WTC11 (cell line): ENCODE data around the gene DOCK7. TPM values are rescaled to one million over a fixed set of nuclear protein-coding genes. Genes with fewer than 3 reads are reported as not detected.

Source experiments
- ATAC-seq: fragments of 200-7000 bp; cut with Tn5 transposase; 2 replicates; pipeline ENCODE4 v1.10.0; 2021; ENCODE audit warnings: mild to moderate bottlenecking, moderate library complexity
- CTCF ChIA-PET: fragments of 300-600 bp; sonication (Branson Sonifier 250); formaldehyde crosslinking; loops from one replicate; lab custom pipeline; 2021; ENCODE audit warnings: antibody characterized with exemption; lab: Charles Lee
- POLR2A ChIA-PET: fragments of 350-600 bp; sonication (Branson Sonifier 250); formaldehyde crosslinking; loops from one replicate; lab custom pipeline; 2021; ENCODE audit warnings: antibody characterized with exemption; lab: Charles Lee
- DNase-seq: peaks from one replicate; pipeline ENCODE4 v3.0.0; 2021; ENCODE audit warnings: low spot score
- H3K27ac Mint-ChIP-seq: 2 replicates; pipeline ENCODE4 v1.8.0; 2021; ENCODE audit warnings: mixed read lengths
- H3K27me3 Mint-ChIP-seq: 2 replicates; pipeline ENCODE4 v1.8.0; 2021; ENCODE audit warnings: low read depth, mild to moderate bottlenecking, moderate library complexity, mixed read lengths
- H3K36me3 Mint-ChIP-seq: 2 replicates; pipeline ENCODE4 v1.8.0; 2021; ENCODE audit warnings: mixed read lengths
- H3K4me1 Mint-ChIP-seq: 2 replicates; pipeline ENCODE4 v1.8.0; 2022; ENCODE audit warnings: mixed read lengths
- H3K4me3 Mint-ChIP-seq: 2 replicates; pipeline ENCODE4 v1.8.0; 2021; ENCODE audit warnings: mild to moderate bottlenecking, moderate library complexity, mixed read lengths
- H3K9me3 Mint-ChIP-seq: 2 replicates; pipeline ENCODE4 v1.8.0; 2021; ENCODE audit warnings: mixed read lengths
- AFF4 ChIP-seq: sonication (generic); formaldehyde crosslinking; IDR thresholded peaks from 2 replicates; pipeline ENCODE4 v1.8.1; 2023; ENCODE audit warnings: mild to moderate bottlenecking, missing genetic modification reagents, borderline replicate concordance
- AR ChIP-seq: fragments of 250-450 bp; sonication (Bioruptor Pico); IDR thresholded peaks from 2 replicates; pipeline ENCODE4 v1.9.0; 2021; ENCODE audit warnings: mild to moderate bottlenecking
- ARID4B ChIP-seq: sonication (generic); formaldehyde crosslinking; IDR thresholded peaks from 2 replicates; pipeline ENCODE4 v1.8.0; 2023; ENCODE audit warnings: missing genetic modification reagents, mild to moderate bottlenecking, borderline replicate concordance
- ATF2 ChIP-seq: sonication (generic); formaldehyde crosslinking; IDR thresholded peaks from 2 replicates; pipeline ENCODE4 v1.8.1; 2022; ENCODE audit warnings: low read depth, missing genetic modification reagents, borderline replicate concordance
- CREM ChIP-seq: sonication (generic); formaldehyde crosslinking; IDR thresholded peaks from 2 replicates; pipeline ENCODE4 v1.8.1; 2022; ENCODE audit warnings: mild to moderate bottlenecking, missing genetic modification reagents, moderate library complexity
- EMX1 ChIP-seq: fragments of 250-450 bp; sonication (Bioruptor Pico); IDR thresholded peaks from 2 replicates; pipeline ENCODE4 v1.8.0; 2021; ENCODE audit warnings: mild to moderate bottlenecking
- GRHL2 ChIP-seq: fragments of 250-450 bp; sonication (Bioruptor Pico); IDR thresholded peaks from 2 replicates; pipeline ENCODE4 v1.8.0; 2022; ENCODE audit warnings: mild to moderate bottlenecking, moderate library complexity; ENCODE audit not compliant: insufficient replicate concordance, severe bottlenecking
- IRF2 ChIP-seq: sonication (generic); formaldehyde crosslinking; IDR thresholded peaks from 2 replicates; pipeline ENCODE4 v1.8.0; 2022; ENCODE audit warnings: low read depth, missing genetic modification reagents, borderline replicate concordance
- KAT7 ChIP-seq: sonication (generic); formaldehyde crosslinking; IDR thresholded peaks from 2 replicates; pipeline ENCODE4 v1.8.1; 2023; ENCODE audit warnings: missing genetic modification reagents, mild to moderate bottlenecking, borderline replicate concordance
- MLX ChIP-seq: sonication (generic); formaldehyde crosslinking; IDR thresholded peaks from 2 replicates; pipeline ENCODE4 v1.8.1; 2023; ENCODE audit warnings: mild to moderate bottlenecking, missing genetic modification reagents, moderate library complexity
- NFATC4 ChIP-seq: fragments of 250-450 bp; sonication (Bioruptor Pico); IDR thresholded peaks from 2 replicates; pipeline ENCODE4 v1.9.0; 2021; ENCODE audit warnings: mild to moderate bottlenecking
- NR1H2 ChIP-seq: sonication (generic); formaldehyde crosslinking; IDR thresholded peaks from 2 replicates; pipeline ENCODE4 v1.9.0; 2021; ENCODE audit warnings: mild to moderate bottlenecking, moderate library complexity, missing genetic modification reagents
- NR2C2 ChIP-seq: sonication (generic); formaldehyde crosslinking; IDR thresholded peaks from 2 replicates; pipeline ENCODE4 v1.8.0; 2022; ENCODE audit warnings: mild to moderate bottlenecking, missing genetic modification reagents
- TEAD1 ChIP-seq: sonication (generic); formaldehyde crosslinking; IDR thresholded peaks from 2 replicates; pipeline ENCODE4 v1.8.0; 2022; ENCODE audit warnings: mild to moderate bottlenecking, missing genetic modification reagents
- ZNF219 ChIP-seq: sonication (generic); formaldehyde crosslinking; IDR thresholded peaks from 2 replicates; pipeline ENCODE4 v1.8.0; 2023; ENCODE audit warnings: missing genetic modification reagents, mild to moderate bottlenecking, borderline replicate concordance
- ZNF671 ChIP-seq: fragments of 250-450 bp; sonication (Bioruptor Pico); IDR thresholded peaks from 2 replicates; pipeline ENCODE4 v1.8.0; 2021; ENCODE audit warnings: mild to moderate bottlenecking
- total RNA-seq: library from RNA; stranded (reverse); gene quantifications from 3 replicates; pipeline ENCODE4 v1.2.3, GENCODE V29; 2021

DOCK7 gene
- total RNA-seq, 1 experiment from 2014 or later = 34.2 TPM

GRCh38 chr1:62513013-62513412, 175.2 kb downstream of the DOCK7 start:
- DNase-seq = no peak
- H3K4me1 Mint-ChIP-seq = no peaks in the 10 kb centered on the region
- H3K27me3 Mint-ChIP-seq = no peaks in the 10 kb centered on the region
- no peaks in the 10 kb centered on the region for H3K36me3 Mint-ChIP-seq
- CTCF ChIA-PET = interaction anchor here (1.4 kb wide), 1 partner anchor 17 kb away, joined by 6 read pairs; no protein-coding TSS in a partner anchor
- no peaks in the 10 kb centered on the region for H3K9me3 Mint-ChIP-seq
- POLR2A ChIA-PET = no interaction called here
- H3K4me3 Mint-ChIP-seq = no peak overlapping the region
- no peak for TF ChIP-seq NR2C2 (CRISPR knock-in tag)
- no peak for TF ChIP-seq EMX1 (CRISPR knock-in tag)
- TF ChIP-seq ZNF671 (CRISPR knock-in tag) = no peak
- no peak for TF ChIP-seq CREM
- no peak for TF ChIP-seq MLX (CRISPR knock-in tag)
- no peak for TF ChIP-seq GRHL2
- no peak for TF ChIP-seq AR (CRISPR knock-in tag)
- no peak for TF ChIP-seq ARID4B
- TF ChIP-seq ATF2 (CRISPR knock-in tag) = no peak
- TF ChIP-seq NFATC4 (CRISPR knock-in tag) = no peak
- TF ChIP-seq KAT7 (CRISPR knock-in tag) = no peak
- TF ChIP-seq AFF4 = no peak
- no peak for TF ChIP-seq NR1H2 (CRISPR knock-in tag)
- no peak for TF ChIP-seq ZNF219 (CRISPR knock-in tag)
- TF ChIP-seq TEAD1 (CRISPR knock-in tag) = no peak
- TF ChIP-seq IRF2 (CRISPR knock-in tag) = no peak
- H3K27ac Mint-ChIP-seq = no peak overlapping the region
- ATAC-seq = no peak
